Limb (tissue), 2 donors: ENCODE data around the gene PCED1B.
"Not testable (repeated sequence)": the region's sequence is repeated elsewhere in the genome, so short reads cannot be mapped to it uniquely, and the experiment has no call there.

Experiments
- DNase-seq, 2 donors: peaks; one replicate each; pipeline ENCODE4 v3.0.0-alpha.2; 2016; ENCODE audit errors: extremely low spot score in 2 of 2

Gene PCED1B

DNA sequence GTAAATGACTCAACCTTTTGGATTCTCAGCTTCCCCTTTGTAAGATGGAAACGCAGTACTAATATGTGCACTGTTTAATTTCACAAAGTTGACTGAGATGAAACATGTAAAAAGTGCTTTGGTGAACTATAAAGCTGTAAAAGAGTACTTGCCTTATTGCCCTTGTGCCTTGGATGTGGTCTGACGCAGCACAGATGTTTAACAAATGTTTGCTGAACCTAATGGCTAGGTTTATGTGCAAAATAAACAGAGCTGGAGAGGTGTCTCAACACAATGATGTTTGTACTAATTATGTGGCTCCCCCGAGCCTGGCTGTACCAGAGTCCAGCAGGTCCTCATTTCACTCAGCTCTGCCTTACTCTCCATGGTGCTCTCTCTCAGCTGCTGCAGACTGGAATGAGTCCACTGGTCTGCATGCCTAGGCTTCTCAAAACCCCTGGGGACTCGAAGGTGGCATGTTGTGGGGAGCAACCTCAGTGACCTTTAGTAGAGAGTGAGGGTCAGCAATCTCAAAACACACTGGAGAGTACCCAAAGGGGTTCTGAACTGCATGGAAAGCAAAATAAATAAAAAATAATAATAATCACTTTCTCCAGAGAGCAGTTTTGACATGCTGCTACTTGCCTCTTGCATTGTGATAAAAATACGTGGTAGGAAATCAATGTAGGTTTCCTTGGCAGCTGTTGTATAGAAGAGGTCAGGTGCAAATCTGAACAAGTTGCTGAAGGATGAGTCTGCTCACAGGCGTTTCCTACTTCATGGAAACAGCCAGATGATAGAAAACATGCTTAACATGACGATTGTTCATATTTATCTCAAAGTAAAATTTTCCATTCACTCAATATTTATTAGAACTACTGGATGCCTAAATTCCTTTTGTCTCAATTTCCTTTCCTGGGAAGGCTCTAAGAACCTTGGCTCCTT is 8.9 kb downstream of the PCED1B start:
- DNase-seq, result no peak

DNA sequence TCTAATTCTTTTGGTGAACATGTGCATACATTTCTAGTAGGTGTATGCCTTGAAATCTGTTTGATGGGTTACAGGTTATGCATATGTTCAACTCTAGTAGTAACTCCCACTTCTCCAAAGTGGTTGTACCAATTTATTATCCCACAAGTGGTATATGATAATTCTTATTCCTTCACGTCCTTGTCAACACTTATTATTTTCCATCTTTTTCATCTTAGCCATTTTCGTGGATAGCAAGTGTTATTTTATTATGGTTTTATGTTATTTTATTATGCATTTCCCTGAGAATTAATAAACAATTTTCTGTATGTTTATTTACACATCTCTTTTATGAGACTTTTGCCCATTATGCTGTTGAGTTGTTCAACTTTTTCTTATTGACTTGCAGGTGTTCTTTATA is 11.6 kb downstream of the PCED1B start:
- no peak for DNase-seq

DNA sequence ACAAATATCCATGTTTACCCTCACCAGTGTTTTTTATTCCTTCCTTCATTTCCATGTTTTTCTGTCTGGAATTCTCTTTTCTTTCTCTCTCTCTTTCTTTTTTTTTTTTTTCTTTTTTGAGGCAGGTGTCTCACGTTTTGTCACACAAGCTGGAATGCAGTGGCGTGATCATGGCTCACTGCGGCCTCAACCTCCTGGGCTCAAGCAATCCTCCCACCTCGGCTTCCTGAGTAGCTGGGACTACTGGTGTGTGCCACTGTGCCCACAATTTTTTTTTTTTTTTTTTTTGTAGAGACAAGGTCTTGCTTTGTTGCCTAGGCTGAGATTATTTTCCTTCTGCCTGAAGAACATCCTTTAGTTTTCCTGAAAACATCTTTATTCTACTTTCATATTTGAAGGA is 15.4 kb downstream of the PCED1B start:
- no peak for DNase-seq

DNA sequence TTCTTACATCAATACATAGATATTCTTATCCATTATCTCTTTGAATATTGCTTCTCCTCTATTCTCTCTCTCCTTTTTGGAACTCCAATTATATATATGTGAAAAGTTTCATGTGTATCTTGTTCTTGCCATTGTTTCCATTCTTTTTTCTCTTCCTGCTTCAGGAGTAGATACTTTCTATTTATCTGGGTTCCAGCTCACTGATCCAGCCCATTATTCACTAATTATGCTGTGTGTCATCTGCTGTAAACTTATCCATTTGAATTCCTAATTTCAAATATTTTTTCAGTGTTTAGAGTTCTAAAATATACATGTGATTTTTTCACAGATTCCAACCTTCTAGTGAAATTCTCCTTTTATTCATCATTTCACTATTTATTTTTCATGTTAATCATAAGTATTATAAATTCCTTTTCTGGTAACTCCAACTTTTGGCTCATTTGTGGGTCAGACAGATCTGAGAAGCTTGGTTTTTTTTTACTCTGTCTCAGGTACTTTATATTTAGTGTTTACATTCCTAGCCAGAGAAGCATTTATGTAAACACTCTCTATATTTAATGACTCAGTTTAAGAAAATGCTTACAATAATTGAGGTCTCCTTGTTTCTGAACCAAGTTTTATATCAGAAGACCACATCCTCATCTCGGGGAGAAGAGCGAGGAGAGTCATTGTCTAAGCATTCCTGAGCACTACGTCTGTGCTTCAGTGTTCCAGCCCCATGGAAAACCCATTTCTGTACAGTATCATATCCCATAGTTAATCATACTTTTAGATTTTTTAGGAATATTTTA is 16.2 kb downstream of the PCED1B start:
- DNase-seq, result no peak

DNA sequence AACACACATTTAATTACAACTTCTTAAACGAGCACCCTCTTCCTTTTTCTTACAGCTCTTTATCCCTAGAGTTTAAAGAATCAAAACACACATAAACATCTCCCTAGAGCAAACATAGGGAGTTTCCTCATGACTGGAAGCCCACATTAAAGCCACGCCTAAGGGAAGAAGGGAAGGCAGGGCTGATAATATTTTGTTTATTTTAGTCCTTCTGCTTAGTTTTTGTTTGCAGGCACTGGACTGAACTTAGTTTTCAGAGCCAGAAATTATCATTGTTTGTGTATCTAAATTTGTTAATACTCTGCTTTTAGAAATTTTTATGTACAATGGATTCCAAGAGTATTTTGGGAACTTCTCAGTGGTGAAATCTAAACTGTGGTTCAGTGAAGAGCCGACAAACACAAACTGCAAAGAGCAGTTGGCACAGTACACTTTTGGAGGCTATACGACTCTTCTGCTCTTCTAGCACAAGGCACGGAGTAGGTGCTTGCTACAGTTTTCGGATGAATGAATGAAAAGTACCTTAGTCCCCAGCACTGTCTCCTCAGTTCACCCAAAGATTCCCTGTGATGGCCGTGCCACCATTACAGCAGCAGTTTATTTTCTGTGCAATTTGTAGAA is 18.0 kb downstream of the PCED1B start:
- no peak for DNase-seq

DNA sequence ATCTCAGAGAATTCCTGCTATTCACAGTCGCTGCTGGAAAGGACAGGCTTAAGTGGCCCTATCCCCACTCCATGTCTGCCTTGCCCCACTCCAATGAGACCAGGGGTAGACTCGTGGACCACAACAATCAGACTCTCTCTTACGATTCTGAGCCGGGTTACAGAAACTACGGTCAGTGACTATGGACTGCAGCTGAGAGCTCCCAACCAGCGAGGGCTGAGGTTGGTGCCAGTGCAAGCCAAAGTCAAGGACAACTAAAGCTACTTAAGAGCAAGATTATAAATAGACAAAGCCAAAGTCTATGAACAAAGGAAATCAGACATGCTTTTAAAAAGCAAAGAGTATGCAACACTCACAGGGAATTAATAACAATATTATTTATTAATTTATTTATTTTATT is 18.7 kb downstream of the PCED1B start:
- DNase-seq, result no peak

DNA sequence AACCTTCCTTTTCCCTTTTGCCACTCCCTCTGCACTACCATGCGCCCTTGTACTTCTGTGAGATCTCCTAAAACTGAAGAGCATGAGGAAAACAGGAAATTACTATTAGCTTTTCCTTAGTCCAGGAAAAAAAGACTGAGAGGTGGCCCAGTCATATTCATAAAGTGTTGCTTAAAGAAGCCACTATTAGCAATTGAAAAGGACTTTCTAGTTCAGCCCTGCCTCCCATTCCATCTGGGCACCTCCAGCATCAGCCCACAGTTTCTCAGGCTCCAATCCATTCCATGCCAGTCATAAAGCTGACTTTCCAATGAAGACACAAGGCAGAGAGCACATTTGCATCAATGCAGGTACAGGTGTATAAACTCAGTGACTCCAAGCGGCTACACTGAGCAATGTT is 20.2 kb downstream of the PCED1B start:
- DNase-seq, result no peak

DNA sequence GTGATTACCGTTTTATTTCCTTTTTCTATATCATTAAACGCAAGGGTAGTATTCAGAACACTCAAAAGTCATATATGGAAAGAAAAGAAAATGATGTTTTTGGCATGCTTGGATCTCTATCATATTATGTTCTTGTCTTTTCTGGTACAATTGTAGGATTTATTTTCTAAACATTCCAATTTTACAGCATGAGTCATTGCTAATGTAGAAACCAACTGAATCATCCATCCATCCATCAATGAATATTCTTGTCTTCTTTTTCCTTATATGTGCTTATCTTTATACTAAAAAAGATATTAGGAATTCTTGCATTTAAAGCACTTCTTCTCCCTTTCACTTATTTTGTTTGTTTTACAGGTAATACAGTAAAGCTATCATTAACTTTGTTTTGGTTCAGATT is 20.7 kb downstream of the PCED1B start:
- no peak for DNase-seq

DNA sequence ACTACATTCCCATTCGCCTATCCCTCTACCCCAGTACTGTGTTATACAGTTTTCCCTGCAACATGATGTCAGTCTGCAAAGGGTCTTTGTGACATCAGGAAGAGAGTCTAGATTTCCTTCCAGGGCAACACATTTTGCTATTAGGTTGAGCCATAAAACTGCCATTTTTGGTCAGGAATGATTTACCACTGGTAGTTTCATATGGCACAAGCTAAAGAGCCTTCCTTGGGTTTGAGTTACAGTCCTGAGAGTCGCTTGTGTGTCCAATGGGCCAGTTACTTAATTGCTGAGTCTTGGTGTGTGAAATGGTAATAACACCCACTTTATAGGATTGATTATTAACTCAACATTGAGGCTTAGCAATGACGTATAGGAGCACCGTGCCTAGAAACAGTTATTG is 23.0 kb downstream of the PCED1B start:
- no peak for DNase-seq

DNA sequence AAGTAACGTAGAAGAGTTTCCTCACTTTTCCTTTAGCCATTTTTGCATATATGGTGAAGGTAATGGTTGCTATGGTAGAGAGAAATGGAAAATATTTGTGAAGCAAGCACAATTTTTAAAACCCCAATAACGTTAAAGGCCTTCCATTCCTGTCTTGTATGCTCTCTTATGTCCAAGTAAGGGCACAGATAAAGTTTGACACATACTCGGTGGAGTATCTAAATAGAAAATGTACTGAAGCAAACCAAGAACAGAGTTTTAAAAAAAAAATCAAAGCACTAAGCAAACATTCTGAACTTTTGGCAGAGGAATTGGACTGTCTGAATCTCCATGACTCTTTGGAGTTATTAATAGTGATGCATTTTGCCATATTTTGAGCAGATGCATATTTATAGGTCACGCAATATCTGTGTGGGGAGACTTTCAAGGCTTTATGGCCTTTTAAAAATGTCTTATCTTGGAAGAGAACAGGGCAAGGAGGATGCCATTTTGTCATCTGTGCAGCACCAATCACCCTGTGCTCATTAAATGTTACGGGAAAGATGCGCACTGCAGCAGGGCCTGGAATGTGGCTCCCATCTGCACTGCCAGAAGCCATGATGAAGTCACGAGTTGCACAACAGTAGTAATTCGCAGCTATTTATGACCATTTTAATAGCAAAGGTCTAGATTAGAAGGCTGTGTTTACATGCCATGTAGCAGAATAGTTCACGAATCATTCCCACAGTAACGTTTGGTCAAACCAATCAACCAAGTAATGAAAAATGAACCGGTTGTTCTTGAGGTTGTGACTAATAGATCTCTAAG is 23.6 kb downstream of the PCED1B start:
- no peak for DNase-seq

DNA sequence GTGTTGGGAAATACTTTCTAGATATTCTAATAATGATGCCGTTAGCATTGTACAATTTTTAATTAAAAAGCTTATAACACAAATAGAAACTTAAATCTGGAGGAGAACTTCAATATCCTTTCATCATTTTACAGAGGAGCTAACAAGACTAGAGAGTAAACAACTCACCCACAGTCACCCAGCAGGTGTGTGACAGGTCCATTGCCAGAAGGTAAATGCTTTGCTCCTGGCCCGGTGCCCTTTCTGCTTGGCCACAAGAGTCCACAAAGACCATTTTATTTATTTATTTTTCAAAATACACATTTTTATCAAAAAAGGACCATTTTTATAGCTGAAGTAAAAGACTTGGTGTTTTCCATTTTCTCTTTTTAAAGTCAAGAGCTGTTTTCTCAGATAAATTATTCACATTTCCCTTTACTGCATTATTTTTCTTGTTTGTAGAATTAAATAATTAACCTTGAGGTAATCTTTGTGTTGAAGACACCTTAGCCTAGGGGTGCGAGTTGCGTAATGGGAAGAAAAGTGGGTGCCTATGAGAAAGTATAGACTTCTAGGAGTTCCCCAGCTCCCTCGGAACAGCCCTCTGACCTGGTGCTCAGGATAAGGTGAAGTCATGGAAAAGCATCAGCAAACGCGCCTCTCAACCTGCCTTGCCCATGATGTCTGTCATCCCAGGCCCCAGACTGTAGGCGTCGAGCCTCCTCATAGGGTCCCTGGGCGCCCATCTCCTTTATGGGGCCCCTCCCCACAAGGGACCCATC is 26.7 kb downstream of the PCED1B start:
- DNase-seq, result no peak

DNA sequence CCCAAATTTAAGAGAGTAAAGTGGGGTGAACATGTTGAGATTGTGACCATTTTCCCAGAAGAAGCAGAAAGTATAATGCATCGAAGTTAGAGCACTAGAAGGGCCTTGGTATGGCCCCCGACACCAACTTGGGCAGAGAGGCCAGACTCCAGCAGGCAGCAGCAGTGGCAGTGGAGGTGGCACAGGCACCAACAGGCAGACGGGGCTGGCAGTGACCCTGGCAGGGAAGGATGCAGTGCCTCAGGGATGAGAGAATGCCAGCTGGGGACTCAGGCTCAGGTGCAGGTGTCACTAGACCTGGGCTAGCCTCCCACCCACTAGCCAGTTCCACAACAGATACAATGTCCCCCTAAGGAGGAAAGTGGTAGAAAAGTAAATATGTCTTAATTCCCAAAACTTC is 28.0 kb downstream of the PCED1B start:
- DNase-seq, result no peak

DNA sequence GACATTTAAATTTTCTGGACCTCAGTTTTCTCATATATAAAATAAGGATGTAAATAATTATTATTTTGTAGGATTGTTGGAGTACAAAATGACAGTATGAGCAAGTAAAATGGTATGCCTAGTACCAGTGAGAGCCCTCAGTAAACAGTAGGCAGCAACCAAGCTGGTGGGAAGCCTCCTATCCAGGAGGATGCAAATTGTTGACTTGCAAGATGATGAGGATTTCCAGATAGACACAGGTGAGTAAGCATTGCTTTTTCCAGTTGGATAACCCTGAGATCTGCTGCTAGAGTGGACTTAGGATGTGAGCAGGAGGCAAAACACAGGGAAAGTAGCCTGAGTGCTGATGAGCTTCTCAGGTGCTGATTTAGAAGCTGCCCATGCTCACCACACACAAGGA is 28.5 kb downstream of the PCED1B start:
- DNase-seq, result no peak

DNA sequence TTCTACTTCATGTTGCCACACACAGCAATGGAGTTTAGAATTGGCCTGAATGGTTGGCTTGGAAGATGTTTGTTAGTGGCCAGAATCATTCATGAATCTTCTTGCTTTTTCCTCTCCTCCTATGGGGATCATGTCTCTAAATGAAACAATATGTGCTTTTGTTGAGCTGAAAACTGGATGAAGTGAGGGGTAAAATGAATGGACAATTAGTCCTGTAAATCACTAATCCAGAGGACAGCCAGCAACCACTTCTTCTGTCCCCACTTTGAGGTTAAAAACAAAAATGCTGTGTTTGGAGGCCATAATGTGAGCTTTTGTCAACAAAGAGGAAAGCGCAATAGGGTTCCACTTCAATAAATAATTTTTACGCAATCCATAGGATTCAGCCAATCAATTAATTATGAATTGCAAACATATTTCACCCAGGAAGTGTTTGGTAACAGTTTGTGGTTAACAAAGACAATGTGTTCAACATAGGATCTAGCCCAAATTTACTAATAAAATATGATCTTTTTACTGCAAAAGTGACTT is 30.7 kb downstream of the PCED1B start:
- DNase-seq, result no peak

DNA sequence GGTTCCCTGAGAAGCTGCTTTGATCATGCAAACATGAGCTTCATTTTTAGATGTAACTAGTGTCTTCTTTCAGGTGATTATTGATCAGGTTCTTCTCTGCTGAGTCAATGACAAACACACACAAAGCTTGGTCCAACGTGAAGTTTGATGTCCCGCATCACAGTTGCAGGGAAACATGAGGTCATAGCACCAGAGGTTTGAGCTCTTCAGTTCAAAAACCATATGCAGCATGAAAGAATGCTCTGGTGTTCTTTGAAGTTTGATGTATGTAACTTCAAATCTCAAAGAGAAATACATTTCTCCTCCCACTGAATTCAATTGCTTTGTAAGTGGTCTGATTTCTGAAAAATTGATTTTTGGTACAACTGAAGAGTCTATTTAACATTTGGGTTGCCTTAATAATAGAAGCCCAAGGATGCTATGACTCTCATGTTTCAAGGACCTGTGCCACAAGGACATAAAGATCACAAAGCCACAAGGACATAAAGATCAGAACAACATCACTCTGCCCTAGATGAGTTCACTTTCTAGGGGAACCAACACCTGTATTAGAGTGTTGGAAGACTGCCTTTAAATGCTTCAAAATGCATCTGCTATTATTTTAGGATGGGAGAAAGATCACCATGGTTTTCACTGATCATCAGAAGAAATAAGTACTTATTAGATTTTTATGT is 31.4 kb downstream of the PCED1B start:
- no peak for DNase-seq

DNA sequence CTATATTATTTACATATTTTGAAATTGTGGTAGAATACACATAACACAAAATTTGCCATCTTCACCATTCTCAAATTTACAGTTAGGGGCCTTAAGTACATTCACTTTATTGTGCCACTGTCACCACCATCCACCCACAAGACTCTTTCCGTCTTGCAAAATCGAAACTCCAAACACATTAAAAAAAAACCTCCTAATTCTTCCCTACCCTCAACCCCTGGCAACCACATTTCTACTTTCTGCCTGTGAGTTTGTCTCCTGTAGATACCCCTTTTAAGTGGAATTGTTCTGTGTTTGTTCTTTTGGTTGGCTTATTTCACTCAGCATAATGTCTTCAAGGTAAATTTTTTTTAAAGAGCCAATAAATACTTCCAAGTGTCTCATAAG is 32.0 kb downstream of the PCED1B start:
- DNase-seq, result no peak

DNA sequence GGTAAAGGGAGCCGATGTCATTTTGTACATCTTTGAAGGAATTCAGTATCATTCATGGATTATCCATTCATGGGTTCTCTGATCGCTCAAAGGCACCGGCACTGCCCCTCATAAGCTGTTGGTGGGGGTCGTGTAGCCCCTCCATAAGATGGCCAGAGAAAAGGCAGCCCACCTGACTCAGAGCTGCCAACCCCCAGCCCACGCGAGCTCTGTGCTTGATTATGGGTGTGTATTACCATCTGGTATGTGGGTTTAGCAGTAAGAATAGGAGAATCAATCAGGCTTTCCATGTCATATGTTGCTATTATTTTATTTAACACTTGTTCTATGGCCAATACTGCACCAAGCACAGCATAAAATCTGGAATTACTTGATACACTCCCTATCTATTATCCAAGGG is 32.4 kb downstream of the PCED1B start:
- no peak for DNase-seq

DNA sequence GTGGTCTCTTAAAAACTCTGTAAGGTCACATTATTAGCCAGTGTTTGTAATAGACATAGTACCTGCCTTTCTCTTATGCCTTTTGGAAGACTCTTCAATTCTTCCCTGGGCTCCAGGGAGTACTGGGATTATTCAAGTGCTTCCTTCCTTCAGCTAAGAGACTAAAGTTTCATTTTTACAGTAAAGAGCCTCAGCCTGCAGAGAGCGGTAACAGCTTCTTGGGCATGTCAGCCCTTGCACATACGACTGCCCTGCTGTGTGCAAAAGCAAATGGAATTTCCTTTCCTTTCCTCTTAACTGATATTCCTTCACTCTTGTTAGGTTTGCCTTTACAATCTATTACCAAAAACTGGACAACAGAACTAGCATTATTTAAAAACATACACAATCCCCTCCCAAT is 33.3 kb downstream of the PCED1B start:
- DNase-seq, result no peak

DNA sequence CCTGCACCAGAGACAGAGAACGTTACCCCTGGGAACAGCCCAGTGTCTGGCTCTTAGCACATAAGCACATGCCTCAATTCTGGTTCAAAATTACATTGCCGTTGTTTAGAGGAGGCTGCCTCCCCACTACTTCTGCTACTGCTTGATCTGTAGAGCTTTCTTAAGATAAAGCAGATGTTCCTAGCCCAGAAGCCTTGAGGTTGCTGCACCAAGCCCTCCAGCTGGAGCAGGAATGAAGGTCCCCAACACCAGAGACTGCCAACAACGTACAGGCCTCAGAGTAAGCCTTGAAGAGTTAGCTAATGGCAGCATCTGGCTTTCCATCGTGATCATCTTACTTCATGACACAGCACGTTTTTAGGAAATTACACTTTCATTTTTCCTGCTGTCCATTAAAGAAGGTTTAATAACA is 35.1 kb downstream of the PCED1B start:
- DNase-seq, result peak in 1 of 2 donors; percentile 9

DNA sequence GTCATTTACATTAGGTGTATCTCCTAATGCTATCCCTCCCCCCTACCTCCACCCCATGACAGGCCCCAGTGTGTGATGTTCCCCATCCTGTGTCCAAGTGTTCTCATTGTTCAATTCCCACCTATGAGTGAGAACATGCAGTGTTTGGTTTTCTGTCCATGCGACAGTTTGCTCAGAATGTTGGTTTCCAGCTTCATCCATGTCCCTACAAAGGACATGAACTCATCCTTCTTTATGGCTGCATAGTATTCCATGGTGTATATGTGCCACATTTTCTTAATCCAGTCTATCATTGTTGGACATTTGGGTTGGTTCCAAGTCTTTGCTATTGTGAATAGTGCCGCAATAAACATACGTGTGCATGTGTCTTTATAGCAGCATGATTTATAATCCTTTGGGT is 37.9 kb downstream of the PCED1B start:
- DNase-seq, result not testable (repeated sequence)
